KMS-11 (cell line): ENCODE data around the gene FOXP1.

Experiments
- H2AFZ ChIP-seq: fragments of 200-600 bp; sonication (generic); 2 replicates; pipeline ENCODE4 v1.6.1; 2016; ENCODE audit warnings: antibody characterized with exemption, mixed run types, low read depth
- H3K27ac ChIP-seq: fragments of 200-600 bp; sonication (generic); 2 replicates; pipeline ENCODE4 v1.6.1; 2016; ENCODE audit warnings: mild to moderate bottlenecking, mixed run types
- H3K27me3 ChIP-seq: fragments of 200-600 bp; sonication (generic); 2 replicates; pipeline ENCODE4 v1.6.1; 2017; ENCODE audit warnings: mild to moderate bottlenecking, low read depth, mixed run types, moderate library complexity; ENCODE audit not compliant: insufficient read depth
- H3K36me3 ChIP-seq: fragments of 200-600 bp; sonication (generic); 2 replicates; pipeline ENCODE4 v1.6.1; 2017; ENCODE audit warnings: mild to moderate bottlenecking, mixed run types; ENCODE audit not compliant: insufficient read depth
- H3K4me1 ChIP-seq: fragments of 200-600 bp; sonication (generic); 2 replicates; pipeline ENCODE4 v1.6.1; 2016; ENCODE audit warnings: mild to moderate bottlenecking, low read depth, mixed run types; ENCODE audit not compliant: poor library complexity, severe bottlenecking
- H3K4me2 ChIP-seq: fragments of 200-600 bp; sonication (generic); 2 replicates; pipeline ENCODE4 v1.7.0; 2016; ENCODE audit warnings: mild to moderate bottlenecking, mixed run types
- H3K4me3 ChIP-seq: fragments of 200-600 bp; sonication (generic); IDR thresholded peaks from 2 replicates; pipeline ENCODE4 v1.6.1; 2017; ENCODE audit warnings: low read depth, low read length, mixed read lengths; ENCODE audit not compliant: insufficient read depth
- H3K79me2 ChIP-seq: fragments of 200-600 bp; sonication (generic); 2 replicates; pipeline ENCODE4 v1.6.1; 2016; ENCODE audit warnings: low read depth, mixed run types; ENCODE audit not compliant: insufficient read depth
- H3K9ac ChIP-seq: fragments of 200-600 bp; sonication (generic); 2 replicates; pipeline ENCODE4 v1.6.1; 2016; ENCODE audit warnings: mild to moderate bottlenecking, mixed run types
- H4K20me1 ChIP-seq: fragments of 200-600 bp; sonication (generic); 2 replicates; pipeline ENCODE4 v1.6.1; 2016; ENCODE audit warnings: mild to moderate bottlenecking, mixed run types; ENCODE audit not compliant: insufficient read depth
- TF ChIP-seq, protein P1 (sequence below): fragments of 200-600 bp; sonication (generic); conservative IDR thresholded peaks from 2 replicates; pipeline ENCODE4 v1.6.1; 2017; ENCODE audit warnings: low read depth, mild to moderate bottlenecking, antibody characterized with exemption, low read length, moderate library complexity, mixed read lengths

The FOXP1 gene

DNA sequence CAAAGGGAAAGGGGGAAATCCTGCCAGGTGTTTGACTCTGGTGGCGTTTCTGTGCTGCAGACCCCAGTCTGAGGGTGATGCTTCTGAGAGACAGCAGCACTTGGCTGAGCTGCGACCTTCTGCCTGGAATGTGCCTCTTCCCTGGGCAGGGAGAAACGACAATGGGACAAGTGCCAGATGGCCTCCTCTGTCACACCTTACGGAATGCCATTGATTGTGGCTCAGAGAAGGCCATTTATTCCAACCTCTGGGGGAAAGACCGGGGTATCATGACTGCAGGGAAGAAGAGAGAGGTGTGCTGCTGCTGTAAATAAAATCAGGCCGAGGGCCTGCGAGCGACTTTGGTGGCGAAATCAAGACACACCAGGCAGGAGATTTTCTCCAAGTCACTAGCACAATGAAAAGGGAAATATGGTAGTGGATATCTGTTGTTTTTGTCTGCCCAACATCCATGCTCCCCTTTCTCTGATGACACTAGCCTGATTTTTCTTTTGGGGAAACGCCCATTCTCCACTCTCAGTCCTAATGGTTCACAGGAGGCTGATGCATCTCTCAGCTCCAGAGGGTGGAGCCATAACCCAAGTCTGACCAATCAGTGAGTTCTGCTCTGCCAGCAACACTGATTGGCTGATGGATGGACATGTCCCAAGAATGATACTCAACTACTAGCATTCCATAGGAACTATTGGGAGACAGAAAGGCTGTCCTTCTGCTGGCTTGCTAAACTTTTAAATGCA is 336.1 kb downstream of the FOXP1 start:
- no peaks in the 10 kb centered on the region for H3K36me3 ChIP-seq
- H3K4me1 ChIP-seq: no peaks in the 10 kb centered on the region
- TF ChIP-seq, protein P1, sequence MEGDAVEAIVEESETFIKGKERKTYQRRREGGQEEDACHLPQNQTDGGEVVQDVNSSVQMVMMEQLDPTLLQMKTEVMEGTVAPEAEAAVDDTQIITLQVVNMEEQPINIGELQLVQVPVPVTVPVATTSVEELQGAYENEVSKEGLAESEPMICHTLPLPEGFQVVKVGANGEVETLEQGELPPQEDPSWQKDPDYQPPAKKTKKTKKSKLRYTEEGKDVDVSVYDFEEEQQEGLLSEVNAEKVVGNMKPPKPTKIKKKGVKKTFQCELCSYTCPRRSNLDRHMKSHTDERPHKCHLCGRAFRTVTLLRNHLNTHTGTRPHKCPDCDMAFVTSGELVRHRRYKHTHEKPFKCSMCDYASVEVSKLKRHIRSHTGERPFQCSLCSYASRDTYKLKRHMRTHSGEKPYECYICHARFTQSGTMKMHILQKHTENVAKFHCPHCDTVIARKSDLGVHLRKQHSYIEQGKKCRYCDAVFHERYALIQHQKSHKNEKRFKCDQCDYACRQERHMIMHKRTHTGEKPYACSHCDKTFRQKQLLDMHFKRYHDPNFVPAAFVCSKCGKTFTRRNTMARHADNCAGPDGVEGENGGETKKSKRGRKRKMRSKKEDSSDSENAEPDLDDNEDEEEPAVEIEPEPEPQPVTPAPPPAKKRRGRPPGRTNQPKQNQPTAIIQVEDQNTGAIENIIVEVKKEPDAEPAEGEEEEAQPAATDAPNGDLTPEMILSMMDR: no peak
- H3K79me2 ChIP-seq: no peaks in the 10 kb centered on the region
- H2AFZ ChIP-seq: no peak overlapping the region
- H3K4me2 ChIP-seq: no peak overlapping the region
- no peak overlapping the region for H3K4me3 ChIP-seq
- H3K9ac ChIP-seq: no peak overlapping the region
- H4K20me1 ChIP-seq: no peaks in the 10 kb centered on the region
- no peaks in the 10 kb centered on the region for H3K27me3 ChIP-seq
- no peak overlapping the region for H3K27ac ChIP-seq

- Histone ChIP-seq H3K79me2 (no peaks in the 10 kb centered on the region), H3K4me3 (no peak overlapping the region), H3K9ac (no peak overlapping the region), H3K27ac (no peak overlapping the region), H3K36me3 (no peaks in the 10 kb centered on the region), H3K27me3 (no peaks in the 10 kb centered on the region), H4K20me1 (no peaks in the 10 kb centered on the region), H3K4me1 (no peaks in the 10 kb centered on the region), H3K4me2 (no peak overlapping the region), H2AFZ (no peak overlapping the region)
- TF ChIP-seq, protein P1: no peak
Observed at GRCh38 chr3:71245971-71246880, 337.3 kb downstream of the FOXP1 start.

DNA sequence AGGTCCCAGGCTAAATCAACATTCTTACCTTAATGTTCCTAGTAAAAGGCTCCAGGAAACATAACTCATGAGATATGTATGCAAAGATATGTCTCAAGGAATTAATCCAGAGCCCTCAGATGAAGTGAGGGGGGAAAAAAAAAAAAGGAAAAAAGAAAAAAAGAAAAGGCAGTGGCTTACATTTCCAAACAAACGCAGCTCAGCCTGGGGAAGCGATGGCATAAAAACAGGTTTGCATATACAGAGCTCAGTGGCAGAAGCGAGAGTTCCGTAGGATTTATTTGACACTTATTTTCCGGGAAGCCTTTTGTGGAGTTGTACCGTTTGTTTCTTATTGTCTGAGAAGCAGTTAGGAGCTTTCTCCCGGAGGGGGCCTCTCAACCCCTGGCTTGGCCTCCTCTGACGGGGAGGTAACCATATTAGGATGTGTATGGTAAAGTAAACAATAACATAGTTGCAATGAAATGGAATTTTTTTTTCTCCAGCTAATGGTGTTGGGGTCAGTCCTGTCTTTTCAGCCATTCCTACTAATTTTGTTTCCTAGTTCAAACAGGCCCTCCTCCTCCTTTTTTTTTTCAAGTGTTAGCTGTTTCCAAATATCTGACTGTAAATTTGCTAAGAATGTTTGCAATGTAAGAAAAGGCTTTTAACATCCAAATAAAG is 338.6 kb downstream of the FOXP1 start:
- H3K9ac ChIP-seq: no peak overlapping the region
- no peak overlapping the region for H3K4me3 ChIP-seq
- TF ChIP-seq, protein P1: no peak
- H3K27me3 ChIP-seq: no peaks in the 10 kb centered on the region
- no peaks in the 10 kb centered on the region for H3K4me1 ChIP-seq
- H4K20me1 ChIP-seq: no peaks in the 10 kb centered on the region
- H3K36me3 ChIP-seq: no peaks in the 10 kb centered on the region
- H3K79me2 ChIP-seq: no peaks in the 10 kb centered on the region
- no peak overlapping the region for H2AFZ ChIP-seq
- H3K27ac ChIP-seq: no peak overlapping the region
- H3K4me2 ChIP-seq: no peak overlapping the region

- H3K9ac ChIP-seq: no peak overlapping the region
- H3K27ac ChIP-seq: no peak overlapping the region
- H2AFZ ChIP-seq: no peak overlapping the region
- H3K4me3 ChIP-seq: no peak overlapping the region
- no peak overlapping the region for H3K4me2 ChIP-seq
- no peaks in the 10 kb centered on the region for H3K79me2 ChIP-seq
- TF ChIP-seq, protein P1: no peak
- no peaks in the 10 kb centered on the region for H3K36me3 ChIP-seq
- no peaks in the 10 kb centered on the region for H3K27me3 ChIP-seq
- H3K4me1 ChIP-seq: no peaks in the 10 kb centered on the region
- no peaks in the 10 kb centered on the region for H4K20me1 ChIP-seq
Observed at GRCh38 chr3:71244153-71244825, 339.2 kb downstream of the FOXP1 start.
